Measurements from ENCODE around the gene RNF38.

DNA sequence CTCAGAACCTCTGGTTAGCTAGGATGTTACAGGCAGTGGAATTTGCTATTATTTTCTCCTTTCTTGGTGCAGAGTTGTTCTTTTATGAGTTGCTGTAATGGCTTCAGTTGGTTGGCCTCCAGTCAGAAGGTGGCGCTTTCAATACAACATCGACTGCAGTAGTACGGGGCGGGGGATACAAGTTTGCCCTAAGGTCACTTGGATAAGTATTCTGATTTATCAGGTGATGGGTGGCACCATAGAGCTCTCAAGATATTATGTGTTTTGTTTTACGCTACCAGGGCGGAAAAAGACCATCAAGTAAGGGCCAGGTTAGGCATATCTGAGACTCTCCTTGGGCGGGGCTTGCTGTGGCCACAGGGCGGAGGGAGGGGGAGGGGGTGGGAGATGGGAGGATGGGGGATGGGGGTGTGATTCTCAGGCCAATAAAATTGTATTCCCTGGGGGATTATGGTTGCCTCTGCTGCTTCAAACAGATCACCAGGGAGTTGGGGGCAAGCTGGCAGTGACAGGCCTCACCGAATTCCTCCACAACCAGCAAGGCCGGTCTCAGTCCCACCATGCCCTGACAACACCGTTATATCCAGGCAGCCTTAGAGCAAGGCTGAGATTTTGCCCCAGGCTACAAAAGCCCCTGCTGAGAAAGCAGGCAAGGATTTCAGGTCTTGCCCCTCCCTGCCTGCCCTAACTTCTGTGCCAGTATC, 15.9 kb upstream of the RNF38 start:
- TF ChIP-seq, protein P1, sequence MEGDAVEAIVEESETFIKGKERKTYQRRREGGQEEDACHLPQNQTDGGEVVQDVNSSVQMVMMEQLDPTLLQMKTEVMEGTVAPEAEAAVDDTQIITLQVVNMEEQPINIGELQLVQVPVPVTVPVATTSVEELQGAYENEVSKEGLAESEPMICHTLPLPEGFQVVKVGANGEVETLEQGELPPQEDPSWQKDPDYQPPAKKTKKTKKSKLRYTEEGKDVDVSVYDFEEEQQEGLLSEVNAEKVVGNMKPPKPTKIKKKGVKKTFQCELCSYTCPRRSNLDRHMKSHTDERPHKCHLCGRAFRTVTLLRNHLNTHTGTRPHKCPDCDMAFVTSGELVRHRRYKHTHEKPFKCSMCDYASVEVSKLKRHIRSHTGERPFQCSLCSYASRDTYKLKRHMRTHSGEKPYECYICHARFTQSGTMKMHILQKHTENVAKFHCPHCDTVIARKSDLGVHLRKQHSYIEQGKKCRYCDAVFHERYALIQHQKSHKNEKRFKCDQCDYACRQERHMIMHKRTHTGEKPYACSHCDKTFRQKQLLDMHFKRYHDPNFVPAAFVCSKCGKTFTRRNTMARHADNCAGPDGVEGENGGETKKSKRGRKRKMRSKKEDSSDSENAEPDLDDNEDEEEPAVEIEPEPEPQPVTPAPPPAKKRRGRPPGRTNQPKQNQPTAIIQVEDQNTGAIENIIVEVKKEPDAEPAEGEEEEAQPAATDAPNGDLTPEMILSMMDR (IDR thresholded peaks at IDR 0.05; ENCODE audit: low read depth, low read length, poor library complexity, severe bottlenecking) = peak; percentile 45
- no peak for TF ChIP-seq EZH2phosphoT487 (IDR thresholded peaks at IDR 0.05; ENCODE audit: borderline replicate concordance, low read length)

Measured in DOHH2 (cell line).